CD14-positive monocyte (primary cell): ENCODE measurements around the gene DPH3. TPM values are rescaled to one million over a fixed set of nuclear protein-coding genes. Genes with fewer than 3 reads are reported as not detected.

Experiments
- DNase-seq, 3 donors: peaks; one replicate each; pipeline ENCODE4 v3.0.0-alpha.2; 2011 to 2022
- H2AFZ ChIP-seq: 2 replicates; pipeline ENCODE4 v1.6.0; 2012; ENCODE audit warnings: mild to moderate bottlenecking, low read depth, low read length, inconsistent platforms; ENCODE audit not compliant: insufficient read depth, poor library complexity, severe bottlenecking
- H3K27ac ChIP-seq, 2 donors: 1 replicate in 1 of 2; 2 replicates in 1 of 2; pipeline ENCODE4 v1.5.1; 2012 to 2013; ENCODE audit warnings: low read length in 2 of 2, control low read depth in 1 of 2, inconsistent platforms in 1 of 2, low read depth in 1 of 2, mild to moderate bottlenecking in 1 of 2
- H3K27me3 ChIP-seq, 2 donors: one replicate each; pipeline versions ENCODE4 v1.6.0 to v1.6.1; 2011 to 2013; ENCODE audit warnings: low read length in 2 of 2; ENCODE audit not compliant: control insufficient read depth in 2 of 2, insufficient read depth in 2 of 2
- H3K36me3 ChIP-seq, 2 donors: replicated peaks in 1 of 2; 1 replicate in 1 of 2; 2 replicates in 1 of 2; pipeline versions ENCODE4 v1.5.1 to v1.6.1; 2012 to 2013; ENCODE audit warnings: low read length in 2 of 2, control low read depth in 1 of 2, inconsistent platforms in 1 of 2, mild to moderate bottlenecking in 1 of 2; ENCODE audit not compliant: insufficient read depth in 2 of 2, control insufficient read depth in 1 of 2
- H3K4me1 ChIP-seq, 2 donors: 1 replicate in 1 of 2; 2 replicates in 1 of 2; pipeline versions ENCODE4 v1.5.1 to v1.6.1; 2012 to 2013; ENCODE audit warnings: low read length in 2 of 2, control low read depth in 1 of 2, inconsistent platforms in 1 of 2, mild to moderate bottlenecking in 1 of 2, moderate library complexity in 1 of 2; ENCODE audit not compliant: insufficient read depth in 2 of 2, control insufficient read depth in 1 of 2
- H3K4me2 ChIP-seq: replicated peaks from 2 replicates; pipeline ENCODE3; 2012; ENCODE audit warnings: low read length, moderate library complexity, mild to moderate bottlenecking; ENCODE audit not compliant: poor library complexity, severe bottlenecking; ENCODE audit errors: extremely low read depth
- H3K4me3 ChIP-seq, 3 experiments: fragments of 200-600 bp in 1 of 3; sonication (generic) in 1 of 3; replicated peaks in 1 of 3; 1 replicate in 2 of 3; 2 replicates in 1 of 3; pipeline ENCODE4 v1.5.1; 2011 to 2013; ENCODE audit warnings: low read length in 3 of 3, mild to moderate bottlenecking in 3 of 3, control low read depth in 2 of 3, low read depth in 2 of 3, inconsistent platforms in 1 of 3, moderate library complexity in 1 of 3
- H3K79me2 ChIP-seq: 2 replicates; pipeline ENCODE4 v1.6.0; 2012; ENCODE audit warnings: mild to moderate bottlenecking, control low read depth, inconsistent platforms, low read length, moderate library complexity; ENCODE audit not compliant: insufficient read depth
- H3K9ac ChIP-seq: 2 replicates; pipeline ENCODE4 v1.6.0; 2017; ENCODE audit warnings: low read length, mild to moderate bottlenecking; ENCODE audit not compliant: insufficient read depth, poor library complexity, severe bottlenecking
- H3K9me3 ChIP-seq, 2 donors: replicated peaks in 1 of 2; 1 replicate in 1 of 2; 2 replicates in 1 of 2; pipeline versions ENCODE4 v1.5.1 to v1.6.1; 2012 to 2013; ENCODE audit warnings: low read length in 2 of 2, control low read depth in 1 of 2; ENCODE audit not compliant: control insufficient read depth in 1 of 2, insufficient read depth in 1 of 2
- H4K20me1 ChIP-seq: 2 replicates; pipeline ENCODE4 v1.6.0; 2012; ENCODE audit warnings: mild to moderate bottlenecking, low read length, control low read depth, moderate library complexity; ENCODE audit not compliant: insufficient read depth
- H3K27ac Mint-ChIP-seq, 7 donors: one replicate each; pipeline ENCODE4 v1.8.0; 2020; ENCODE audit warnings: mild to moderate bottlenecking in 7 of 7, mixed read lengths in 7 of 7, moderate library complexity in 6 of 7, inconsistent platforms in 2 of 7
- H3K27me3 Mint-ChIP-seq, 3 donors: one replicate each; pipeline ENCODE4 v1.8.0; 2021 to 2022; ENCODE audit warnings: low read depth in 3 of 3, mild to moderate bottlenecking in 3 of 3, mixed read lengths in 3 of 3, moderate library complexity in 3 of 3, inconsistent platforms in 1 of 3
- H3K36me3 Mint-ChIP-seq, 2 donors: one replicate each; pipeline ENCODE4 v1.8.0; 2020; ENCODE audit warnings: mixed read lengths in 2 of 2, inconsistent platforms in 1 of 2, mild to moderate bottlenecking in 1 of 2
- H3K4me1 Mint-ChIP-seq: one replicate; pipeline ENCODE4 v1.8.0; 2020; ENCODE audit warnings: mild to moderate bottlenecking, mixed read lengths
- H3K4me3 Mint-ChIP-seq, 2 donors: one replicate each; pipeline ENCODE4 v1.8.0; 2020; ENCODE audit warnings: mild to moderate bottlenecking in 2 of 2, mixed read lengths in 2 of 2, moderate library complexity in 1 of 2
- H3K9me3 Mint-ChIP-seq, 7 donors: one replicate each; pipeline ENCODE4 v1.8.0; 2020 to 2022; ENCODE audit warnings: mixed read lengths in 7 of 7, mild to moderate bottlenecking in 6 of 7, moderate library complexity in 6 of 7, inconsistent platforms in 2 of 7
- WGBS: methylation state at CpG from one replicate; pipeline ENCODE4 v1.1.5; 2013; ENCODE audit warnings: missing lambda C conversion rate; ENCODE audit not compliant: insufficient coverage; 5-methylcytosine and 5-hydroxymethylcytosine counted together
- intact Hi-C, 2 donors: fragments of 100-400 bp; cut with micrococcal nuclease; formaldehyde crosslinking; loops; one replicate each; pipeline versions ENCODE4 v1.15.0 to v1.15.1; 2023
- polyA plus RNA-seq, 3 donors: library from polyadenylated mRNA; depleted of rRNA in 1 of 3; unstranded in 2 of 3; stranded (reverse) in 1 of 3; fragments of 300-500 nt in 2 of 3; fragments of >200 nt in 1 of 3; fragmentation: Illumina TruSeq in 2 of 3; gene quantifications; 1 replicate in 2 of 3; 2 replicates in 1 of 3; pipeline ENCODE4 v1.2.3, GENCODE V29; 2012 to 2021
- TF ChIP-seq, protein P1 (sequence below): fragments of 200-600 bp; IDR thresholded peaks from one replicate; pipeline ENCODE4 v1.8.0; 2022; ENCODE audit warnings: antibody characterized with exemption, mild to moderate bottlenecking

The DPH3 gene
- polyA plus RNA-seq, 3 donors = 9.2 to 42.0 (median 33.7) TPM

DNA sequence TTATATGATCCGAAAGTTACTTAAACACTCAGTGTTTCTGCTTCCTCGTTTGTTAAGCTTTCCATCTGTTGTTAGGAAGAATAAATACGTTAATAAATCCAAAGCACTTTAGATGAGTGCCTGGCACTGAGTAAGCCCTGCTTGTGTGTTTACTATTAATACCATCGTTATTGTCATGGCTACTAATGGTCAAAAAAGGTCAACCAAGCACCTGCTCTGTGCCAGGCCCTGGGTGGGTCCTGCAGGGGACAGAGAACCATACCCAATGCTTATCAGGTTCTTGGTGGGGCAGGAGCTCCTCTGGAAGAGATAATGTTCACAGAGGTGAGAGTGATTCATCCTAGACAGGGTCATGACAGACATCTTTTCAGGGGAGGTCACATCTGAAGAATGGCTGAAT, 50.4 kb downstream of the DPH3 start:
- Mint-ChIP-seq H3K36me3 (no peaks in the 10 kb centered on the region), H3K4me3 (no peak overlapping the region), H3K4me1 (no peaks in the 10 kb centered on the region), H3K9me3 (peaks cover 0 to 2% (median 0%) of the 10 kb centered on the region in 7 donors), H3K27ac (no peak overlapping the region), H3K27me3 (peaks cover 1 to 3% (median 2%) of the 10 kb centered on the region in 3 donors)
- intact Hi-C loops = no loop called here
- no peaks in the 10 kb centered on the region for H3K36me3 ChIP-seq
- H3K9me3 ChIP-seq = no peaks in the 10 kb centered on the region
- no peaks in the 10 kb centered on the region for H3K27me3 ChIP-seq
- H3K79me2 ChIP-seq = no peaks in the 10 kb centered on the region
- no peak overlapping the region for H3K4me3 ChIP-seq
- H4K20me1 ChIP-seq = no peaks in the 10 kb centered on the region
- WGBS = 100% methylated on average over 1 of the region's 4 CpGs
- H3K4me2 ChIP-seq = no peak overlapping the region
- H3K9ac ChIP-seq = no peak overlapping the region
- TF ChIP-seq, protein P1, sequence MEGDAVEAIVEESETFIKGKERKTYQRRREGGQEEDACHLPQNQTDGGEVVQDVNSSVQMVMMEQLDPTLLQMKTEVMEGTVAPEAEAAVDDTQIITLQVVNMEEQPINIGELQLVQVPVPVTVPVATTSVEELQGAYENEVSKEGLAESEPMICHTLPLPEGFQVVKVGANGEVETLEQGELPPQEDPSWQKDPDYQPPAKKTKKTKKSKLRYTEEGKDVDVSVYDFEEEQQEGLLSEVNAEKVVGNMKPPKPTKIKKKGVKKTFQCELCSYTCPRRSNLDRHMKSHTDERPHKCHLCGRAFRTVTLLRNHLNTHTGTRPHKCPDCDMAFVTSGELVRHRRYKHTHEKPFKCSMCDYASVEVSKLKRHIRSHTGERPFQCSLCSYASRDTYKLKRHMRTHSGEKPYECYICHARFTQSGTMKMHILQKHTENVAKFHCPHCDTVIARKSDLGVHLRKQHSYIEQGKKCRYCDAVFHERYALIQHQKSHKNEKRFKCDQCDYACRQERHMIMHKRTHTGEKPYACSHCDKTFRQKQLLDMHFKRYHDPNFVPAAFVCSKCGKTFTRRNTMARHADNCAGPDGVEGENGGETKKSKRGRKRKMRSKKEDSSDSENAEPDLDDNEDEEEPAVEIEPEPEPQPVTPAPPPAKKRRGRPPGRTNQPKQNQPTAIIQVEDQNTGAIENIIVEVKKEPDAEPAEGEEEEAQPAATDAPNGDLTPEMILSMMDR = no peak
- no peak overlapping the region for H2AFZ ChIP-seq
- H3K4me1 ChIP-seq = no peaks in the 10 kb centered on the region
- no peak for DNase-seq
- H3K27ac ChIP-seq = no peak overlapping the region

DNA sequence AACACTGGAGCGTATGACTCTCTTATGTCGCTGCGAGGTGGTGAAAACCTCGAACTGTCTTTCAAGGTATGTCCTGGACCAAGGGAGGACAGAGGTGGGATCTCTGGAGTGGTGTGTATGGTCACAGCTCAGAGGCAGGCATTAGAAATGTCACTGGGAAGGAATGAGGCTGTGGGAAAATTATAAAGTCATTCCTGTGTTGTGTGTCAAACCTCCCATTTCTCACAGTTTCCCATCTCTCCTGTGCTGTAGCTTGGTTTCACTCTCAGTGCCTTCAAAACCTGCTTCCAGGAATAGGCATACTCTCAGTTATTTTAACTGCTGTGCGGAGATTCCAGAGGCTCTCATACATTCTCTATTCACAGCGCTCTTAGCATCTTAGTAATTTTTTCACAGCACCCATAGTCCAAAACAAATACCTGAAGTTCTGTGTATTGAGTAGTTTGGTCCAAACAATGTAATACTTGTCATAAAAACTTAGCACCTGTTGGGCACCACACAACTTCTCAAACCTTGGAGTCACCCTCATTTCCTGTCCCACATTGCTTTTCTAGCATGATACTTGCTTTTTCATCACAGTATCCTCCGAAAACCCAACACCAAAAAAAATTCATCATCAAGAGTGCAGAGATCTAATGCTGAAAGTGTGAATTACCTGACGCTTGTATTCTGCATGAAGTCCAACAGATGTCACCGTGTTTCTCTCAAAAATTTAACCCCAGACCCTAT, 53.4 kb downstream of the DPH3 start:
- H3K79me2 ChIP-seq = no peaks in the 10 kb centered on the region
- no peaks in the 10 kb centered on the region for H3K9me3 ChIP-seq
- TF ChIP-seq, protein P1 = no peak
- no peaks in the 10 kb centered on the region for H3K36me3 ChIP-seq
- H3K27ac Mint-ChIP-seq = no peak overlapping the region
- H3K9ac ChIP-seq = no peak overlapping the region
- no peaks in the 10 kb centered on the region for H3K36me3 Mint-ChIP-seq
- peaks cover 1 to 3% (median 2%) of the 10 kb centered on the region in 3 donors for H3K27me3 Mint-ChIP-seq
- H3K4me1 ChIP-seq = no peaks in the 10 kb centered on the region
- no peaks in the 10 kb centered on the region for H4K20me1 ChIP-seq
- no peak for DNase-seq
- H3K4me2 ChIP-seq = no peak overlapping the region
- WGBS = 88% methylated on average over 7 of the region's 9 CpGs
- peaks cover 0 to 2% (median 0%) of the 10 kb centered on the region in 7 donors for H3K9me3 Mint-ChIP-seq
- H3K27ac ChIP-seq = no peak overlapping the region
- no peak overlapping the region for H3K4me3 ChIP-seq
- no peaks in the 10 kb centered on the region for H3K27me3 ChIP-seq
- no peaks in the 10 kb centered on the region for H3K4me1 Mint-ChIP-seq
- H2AFZ ChIP-seq = no peak overlapping the region
- no peak overlapping the region for H3K4me3 Mint-ChIP-seq
- intact Hi-C loops = no loop called here

Other genes with a start within 250 kb of the DPH3 start
- gene GALNT15, start 90.3 kb downstream of the DPH3 start, polyA plus RNA-seq = not detected
- 1 to 10 TPM; 3.7 to 5.1 (median 4.4) TPM for gene OXNAD1, start 269 bp upstream of the DPH3 start, polyA plus RNA-seq
- gene RFTN1, start 248.8 kb upstream of the DPH3 start, polyA plus RNA-seq = 10 to 100 TPM; 17.4 to 28.0 (median 27.2) TPM